Esophagus squamous epithelium (tissue), 4 donors: ENCODE data around the gene NME7.

Experiments
- POLR2A ChIP-seq, 4 donors: fragments of 450-650 bp; IDR thresholded peaks; one replicate each; pipeline ENCODE4 v1.6.1; 2017; ENCODE audit warnings: antibody characterized with exemption in 4 of 4, mild to moderate bottlenecking in 4 of 4, moderate library complexity in 3 of 4
- TF ChIP-seq, protein P1 (sequence below), 6 experiments: fragments of 450-650 bp in 4 of 6; fragments of 200-600 bp in 2 of 6; sonication (generic) in 2 of 6; IDR thresholded peaks; one replicate each; pipeline ENCODE4 v1.5.1; 2016 to 2019; ENCODE audit warnings: antibody characterized with exemption in 6 of 6, mild to moderate bottlenecking in 4 of 6, moderate library complexity in 4 of 6

DNA sequence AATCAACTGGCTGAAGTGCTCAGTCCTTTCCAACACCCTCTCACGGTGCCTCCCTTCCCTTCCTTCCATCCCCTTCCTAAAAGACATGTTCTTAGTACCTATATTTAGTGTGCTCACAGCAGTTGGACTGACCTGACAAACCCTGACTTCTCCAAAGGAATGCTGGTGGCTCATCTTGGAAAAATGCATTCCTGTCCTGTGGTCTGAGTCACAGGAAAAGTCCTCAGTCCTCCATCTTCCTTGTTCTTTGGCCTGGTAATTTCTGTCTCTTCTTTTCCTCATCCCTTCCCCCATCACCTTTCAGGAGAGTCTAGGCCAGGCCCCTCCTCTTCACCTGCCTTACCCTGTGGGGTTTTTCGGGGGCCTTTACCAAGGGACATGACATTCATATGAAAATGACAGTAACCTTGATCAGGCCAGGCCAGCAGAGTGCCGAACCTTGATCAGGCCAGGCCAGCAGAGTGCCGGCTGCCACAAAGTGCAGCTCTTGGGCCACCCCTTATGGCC, 253.9 kb downstream of the NME7 start:
- TF ChIP-seq, protein P1, sequence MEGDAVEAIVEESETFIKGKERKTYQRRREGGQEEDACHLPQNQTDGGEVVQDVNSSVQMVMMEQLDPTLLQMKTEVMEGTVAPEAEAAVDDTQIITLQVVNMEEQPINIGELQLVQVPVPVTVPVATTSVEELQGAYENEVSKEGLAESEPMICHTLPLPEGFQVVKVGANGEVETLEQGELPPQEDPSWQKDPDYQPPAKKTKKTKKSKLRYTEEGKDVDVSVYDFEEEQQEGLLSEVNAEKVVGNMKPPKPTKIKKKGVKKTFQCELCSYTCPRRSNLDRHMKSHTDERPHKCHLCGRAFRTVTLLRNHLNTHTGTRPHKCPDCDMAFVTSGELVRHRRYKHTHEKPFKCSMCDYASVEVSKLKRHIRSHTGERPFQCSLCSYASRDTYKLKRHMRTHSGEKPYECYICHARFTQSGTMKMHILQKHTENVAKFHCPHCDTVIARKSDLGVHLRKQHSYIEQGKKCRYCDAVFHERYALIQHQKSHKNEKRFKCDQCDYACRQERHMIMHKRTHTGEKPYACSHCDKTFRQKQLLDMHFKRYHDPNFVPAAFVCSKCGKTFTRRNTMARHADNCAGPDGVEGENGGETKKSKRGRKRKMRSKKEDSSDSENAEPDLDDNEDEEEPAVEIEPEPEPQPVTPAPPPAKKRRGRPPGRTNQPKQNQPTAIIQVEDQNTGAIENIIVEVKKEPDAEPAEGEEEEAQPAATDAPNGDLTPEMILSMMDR (IDR thresholded peaks at IDR 0.05): no peak
- TF ChIP-seq POLR2A (IDR thresholded peaks at IDR 0.05): no peak
